ENCODE results near the gene ZNF275.

GRCh38 chrX:153351981-153352380 lies 18.0 kb downstream of the ZNF275 start:
- TF ChIP-seq CTCF (conservative IDR thresholded peaks at IDR 0.05 in 1 of 2, IDR thresholded peaks at IDR 0.05 in 1 of 2; ENCODE audit: extremely low read depth in 1 of 2, insufficient read depth in 1 of 2, low read depth in 1 of 2, low read length in 2 of 2) = no peak
- no peak for TF ChIP-seq EZH2 (IDR thresholded peaks at IDR 0.05; ENCODE audit: borderline replicate concordance, low read length)
